Activated B cell treated with CpG ODN at 0.5 μM for 24 hours (primary cell): Measurements from ENCODE around the gene GDPD5. TPM values are rescaled to one million over a fixed set of nuclear protein-coding genes. Genes with fewer than 3 reads are reported as not detected.

Source experiments
- ATAC-seq: fragments of 200-7000 bp; cut with Tn5 transposase; one replicate; pipeline ENCODE4 v1.10.0; 2021; ENCODE audit warnings: low read depth, mild to moderate bottlenecking, moderate library complexity
- CTCF ChIA-PET: fragments of 350-600 bp; sonication (Branson Sonifier 250); formaldehyde crosslinking; loops from one replicate; lab custom pipeline; 2021; ENCODE audit warnings: antibody characterized with exemption; lab: Charles Lee
- POLR2A ChIA-PET: fragments of 350-600 bp; sonication (Branson Sonifier 250); formaldehyde crosslinking; loops from one replicate; lab custom pipeline; 2021; ENCODE audit warnings: antibody characterized with exemption; lab: Charles Lee
- DNase-seq: peaks from one replicate; pipeline ENCODE4 v3.0.0; 2022
- H3K27ac Mint-ChIP-seq: one replicate; pipeline ENCODE4 v1.8.0; 2020; ENCODE audit warnings: mixed read lengths
- H3K27me3 Mint-ChIP-seq: one replicate; pipeline ENCODE4 v1.8.0; 2021; ENCODE audit warnings: mixed read lengths
- H3K36me3 Mint-ChIP-seq: one replicate; pipeline ENCODE4 v1.8.0; 2021; ENCODE audit warnings: low read depth, mixed read lengths
- H3K4me1 Mint-ChIP-seq: one replicate; pipeline ENCODE4 v1.8.0; 2021; ENCODE audit warnings: mixed read lengths
- H3K4me3 Mint-ChIP-seq: one replicate; pipeline ENCODE4 v1.8.0; 2020; ENCODE audit warnings: mild to moderate bottlenecking, mixed read lengths
- H3K9me3 Mint-ChIP-seq: one replicate; pipeline ENCODE4 v1.8.0; 2020; ENCODE audit warnings: mixed read lengths
- CTCF ChIP-seq: fragments of 200-600 bp; IDR thresholded peaks from one replicate; pipeline ENCODE4 v1.8.0; 2022; ENCODE audit warnings: antibody characterized with exemption, mild to moderate bottlenecking
- intact Hi-C: fragments of 100-400 bp; cut with micrococcal nuclease; formaldehyde crosslinking; loops from one replicate; pipeline ENCODE4 v1.15.1; 2024
- total RNA-seq: library from RNA; stranded (reverse); gene quantifications from 2 replicates; pipeline ENCODE4 v1.2.3, GENCODE V29; 2022

GDPD5 gene
- total RNA-seq, 1 donor from 2014 or later: 22.2 TPM

GRCh38 chr11:75498556-75499255, 27.0 kb downstream of the GDPD5 start:
- Mint-ChIP-seq H3K27me3 (no peaks in the 10 kb centered on the region), H3K4me3 (no peak overlapping the region), H3K27ac (no peak overlapping the region), H3K9me3 (no peaks in the 10 kb centered on the region), H3K36me3 (no peaks in the 10 kb centered on the region), H3K4me1 (peaks cover 12% of the 10 kb centered on the region)
- no peak for ATAC-seq
- no peak for TF ChIP-seq CTCF
- intact Hi-C loops: no loop called here
- POLR2A ChIA-PET: no interaction called here
- no peak for DNase-seq
- CTCF ChIA-PET: no interaction called here

GRCh38 chr11:75497788-75498409, 27.8 kb downstream of the GDPD5 start:
- Mint-ChIP-seq H3K27ac (no peak overlapping the region), H3K4me3 (no peak overlapping the region), H3K4me1 (peaks cover 7% of the 10 kb centered on the region), H3K27me3 (no peaks in the 10 kb centered on the region), H3K9me3 (no peaks in the 10 kb centered on the region), H3K36me3 (no peaks in the 10 kb centered on the region)
- ChIA-PET CTCF (no interaction called here), POLR2A (no interaction called here)
- TF ChIP-seq CTCF: no peak
- ATAC-seq (no peak), DNase-seq (no peak)
- intact Hi-C loops: no loop called here

GRCh38 chr11:75496305-75496752, 29.4 kb downstream of the GDPD5 start:
- intact Hi-C loops: no loop called here
- POLR2A ChIA-PET: no interaction called here
- no peak for ATAC-seq
- H3K9me3 Mint-ChIP-seq: no peaks in the 10 kb centered on the region
- H3K4me1 Mint-ChIP-seq: peaks cover 13% of the 10 kb centered on the region
- H3K4me3 Mint-ChIP-seq: no peak overlapping the region
- H3K27me3 Mint-ChIP-seq: no peaks in the 10 kb centered on the region
- TF ChIP-seq CTCF: no peak
- H3K36me3 Mint-ChIP-seq: no peaks in the 10 kb centered on the region
- CTCF ChIA-PET: no interaction called here
- no peak for DNase-seq
- H3K27ac Mint-ChIP-seq: no peak overlapping the region

DNA sequence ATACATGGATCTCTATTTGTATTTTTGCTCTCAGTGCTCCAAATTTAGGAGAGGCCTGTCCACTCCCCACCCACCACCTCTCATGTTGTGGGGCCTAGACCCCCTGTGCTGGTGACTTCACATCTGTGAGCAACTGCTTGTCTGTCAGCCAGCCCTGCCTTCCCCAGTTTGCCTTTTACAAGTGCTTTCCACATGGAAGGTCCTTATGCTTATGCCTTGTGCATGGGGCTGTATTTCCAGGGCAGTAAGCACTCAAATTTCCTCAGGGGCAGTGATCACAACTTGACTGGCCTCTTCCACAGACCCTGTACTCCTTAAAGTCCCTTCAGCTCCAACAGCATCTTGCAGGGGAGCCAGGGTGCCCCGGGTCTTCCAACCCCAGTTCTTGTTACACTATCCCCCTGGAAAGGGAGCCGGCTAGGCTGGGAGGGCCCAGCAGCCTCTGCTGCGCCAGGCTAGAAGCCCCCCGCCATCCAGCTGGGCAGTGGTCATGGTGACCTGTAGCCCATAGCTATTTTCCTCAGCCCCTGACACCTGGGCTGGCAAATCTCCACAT, 29.9 kb downstream of the GDPD5 start:
- POLR2A ChIA-PET: no interaction called here
- H3K9me3 Mint-ChIP-seq: no peaks in the 10 kb centered on the region
- H3K27ac Mint-ChIP-seq: no peak overlapping the region
- no peak overlapping the region for H3K4me3 Mint-ChIP-seq
- intact Hi-C loops: no loop called here
- no peaks in the 10 kb centered on the region for H3K27me3 Mint-ChIP-seq
- H3K4me1 Mint-ChIP-seq: peaks cover 13% of the 10 kb centered on the region
- no peak for ATAC-seq
- CTCF ChIA-PET: no interaction called here
- no peaks in the 10 kb centered on the region for H3K36me3 Mint-ChIP-seq
- TF ChIP-seq CTCF: no peak
- DNase-seq: no peak

DNA sequence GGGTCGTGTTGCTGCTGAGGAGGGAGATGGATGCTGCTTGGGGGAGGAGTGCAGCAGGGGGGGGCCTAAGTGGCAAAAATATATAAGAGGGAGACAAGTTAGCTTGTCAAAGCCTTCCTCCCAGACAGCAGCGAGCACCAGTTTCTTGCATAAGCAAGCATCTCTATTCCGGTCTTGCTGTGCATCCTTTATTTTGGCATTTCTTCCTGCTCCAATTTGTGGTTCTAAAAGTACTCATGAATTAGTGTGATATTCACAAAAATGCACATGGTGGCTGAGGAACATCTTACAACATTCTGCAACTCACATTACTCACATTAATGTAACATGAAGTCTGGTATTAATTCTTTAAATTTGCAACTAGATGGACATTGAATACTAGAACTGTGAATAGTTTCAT, 32.1 kb downstream of the GDPD5 start:
- POLR2A ChIA-PET: interaction anchor here (0.7 kb wide), 2 partner anchors 12 to 14 kb away, joined by 3 to 4 read pairs; no protein-coding TSS in a partner anchor
- intact Hi-C loops: loop anchor here (5.0 kb wide), 2 partner anchors 34 to 46 kb away; partner anchors contain the start of gene GDPD5
- TF ChIP-seq CTCF: no peak
- Mint-ChIP-seq H3K27me3 (no peaks in the 10 kb centered on the region), H3K9me3 (no peaks in the 10 kb centered on the region), H3K27ac (no peak overlapping the region), H3K4me1 (peaks cover 13% of the 10 kb centered on the region), H3K4me3 (no peak overlapping the region), H3K36me3 (no peaks in the 10 kb centered on the region)
- DNase-seq (no peak), ATAC-seq (no peak)
- CTCF ChIA-PET: no interaction called here
